Nucleus accumbens (tissue), 56 donors: ENCODE data around the gene SPRYD7.
"Not testable (repeated sequence)": the region's sequence is repeated elsewhere in the genome, so short reads cannot be mapped to it uniquely, and the experiment has no call there.

ENCODE experiments used
- DNase-seq, 56 donors: peaks; one replicate each; lab custom pipeline; 2025; lab: John Stamatoyannopoulos, UW

The SPRYD7 gene

DNA sequence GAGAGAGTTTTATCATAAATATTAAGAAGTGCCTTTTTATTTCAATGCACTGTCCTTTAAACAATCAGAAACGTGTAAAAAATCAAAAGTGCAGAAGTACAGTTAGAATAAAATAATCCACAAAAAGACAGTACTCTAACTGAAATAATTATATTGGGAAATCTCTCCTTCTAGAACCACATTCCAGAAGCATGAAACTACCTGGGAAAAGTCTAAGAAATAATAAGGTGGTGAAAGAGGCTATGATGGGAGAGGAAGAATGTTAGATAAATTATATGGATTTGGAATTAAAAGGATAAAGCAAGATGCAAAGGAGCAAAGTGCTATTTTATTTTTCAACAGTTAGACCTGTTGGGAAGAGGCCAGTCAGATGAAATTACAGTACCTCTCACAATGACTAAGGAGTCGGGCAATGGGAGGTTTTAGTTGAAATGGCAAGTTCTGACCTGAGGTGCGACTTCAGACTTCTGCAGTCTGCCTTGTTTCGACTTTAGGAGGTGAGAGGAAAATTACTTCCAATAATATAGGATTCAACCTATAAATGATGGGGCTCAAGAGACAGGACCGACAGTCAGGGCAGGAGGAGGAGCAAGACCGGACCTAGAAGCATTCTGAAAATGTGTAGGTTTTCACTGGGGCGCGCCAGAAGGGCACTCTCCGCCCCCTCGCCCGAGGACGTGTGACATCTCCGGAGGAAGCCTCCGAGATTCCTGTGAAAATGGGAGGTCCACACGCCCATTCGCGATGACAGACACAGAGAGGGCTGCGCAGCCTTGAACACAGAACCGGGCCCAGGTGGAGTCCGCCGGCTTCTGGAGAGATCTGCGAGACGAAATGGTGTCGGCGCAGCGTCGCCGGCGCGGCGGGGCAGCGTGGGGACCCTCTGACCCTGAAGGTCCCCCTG, 717 bp downstream of the SPRYD7 start:
- peak in 32 of 56 donors; percentile 14 to 73 (median 52) for DNase-seq

DNA sequence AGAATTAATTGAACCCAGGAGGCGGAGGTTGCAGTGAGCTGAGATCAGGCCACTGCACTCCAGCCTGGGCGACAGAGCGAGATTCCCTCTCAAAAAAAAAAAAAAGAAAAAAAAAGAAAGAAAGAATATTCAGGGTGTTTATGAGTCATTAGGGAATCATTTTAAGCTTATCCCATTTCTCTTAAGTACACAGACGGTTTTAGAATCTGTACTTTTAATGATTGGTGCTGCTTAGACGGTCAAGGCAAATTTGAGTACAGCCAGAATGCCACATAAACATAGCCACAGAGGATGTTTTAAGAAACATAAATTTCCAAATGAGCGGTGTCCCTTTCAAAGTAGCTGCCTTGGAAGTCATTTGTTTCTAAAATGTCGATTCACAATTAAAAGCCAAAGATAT, 2.6 kb downstream of the SPRYD7 start:
- no peak for DNase-seq

DNA sequence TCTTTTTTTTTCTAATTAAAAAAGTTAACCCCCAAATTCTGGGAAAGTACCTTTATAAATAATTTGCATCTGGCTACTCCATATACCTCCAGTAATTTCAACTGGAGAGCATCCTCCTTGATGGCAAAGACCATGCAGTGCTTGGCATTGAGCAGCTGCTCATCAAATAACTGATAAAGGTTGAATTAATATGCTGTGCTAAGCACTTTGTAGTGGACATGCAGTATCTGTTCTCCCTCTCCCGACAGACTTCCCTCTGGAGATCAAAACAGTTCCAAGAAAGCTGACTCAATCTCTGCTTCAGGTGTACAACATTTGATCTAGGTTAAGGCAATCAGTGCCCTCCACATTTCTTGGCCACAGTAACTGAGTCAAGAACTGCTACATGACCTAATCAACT, 3.3 kb downstream of the SPRYD7 start:
- DNase-seq = no peak

DNA sequence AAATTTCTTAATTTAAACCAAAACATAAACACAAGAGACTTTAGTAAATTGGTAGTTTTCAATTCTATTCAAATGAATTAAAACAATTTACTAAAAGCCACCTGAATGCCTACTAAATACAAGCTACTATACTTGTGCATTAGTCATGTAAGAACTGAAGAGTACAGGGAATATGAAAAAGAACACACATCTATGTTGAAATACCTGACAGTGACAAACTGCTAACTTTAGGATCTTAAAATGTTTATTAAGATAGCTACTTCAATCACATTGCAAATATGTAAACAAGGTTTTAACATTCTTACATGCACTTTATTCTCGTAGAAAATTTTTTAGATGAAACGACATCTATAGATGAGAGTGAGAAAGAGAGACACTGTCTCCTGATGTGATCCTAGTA, 4.1 kb downstream of the SPRYD7 start:
- DNase-seq = no peak

DNA sequence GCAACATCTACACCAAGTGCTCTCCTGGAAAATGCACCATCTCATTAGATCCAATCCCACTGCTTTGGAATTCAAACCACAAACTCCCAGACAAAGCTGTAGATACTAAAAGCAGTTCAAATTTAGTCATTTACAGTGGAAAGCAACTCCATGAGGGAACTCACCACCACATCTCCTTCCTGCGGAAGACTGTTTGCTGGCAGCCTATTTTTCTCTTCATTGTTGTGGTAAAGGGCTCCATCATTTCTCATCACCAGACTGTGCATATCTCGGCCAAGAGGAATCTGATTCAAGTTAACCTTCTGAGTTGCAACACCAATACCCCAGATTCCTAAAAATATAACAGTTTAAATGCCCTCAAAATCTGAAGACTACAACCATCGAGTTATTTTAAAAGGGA, 8.4 kb downstream of the SPRYD7 start:
- DNase-seq = no peak

DNA sequence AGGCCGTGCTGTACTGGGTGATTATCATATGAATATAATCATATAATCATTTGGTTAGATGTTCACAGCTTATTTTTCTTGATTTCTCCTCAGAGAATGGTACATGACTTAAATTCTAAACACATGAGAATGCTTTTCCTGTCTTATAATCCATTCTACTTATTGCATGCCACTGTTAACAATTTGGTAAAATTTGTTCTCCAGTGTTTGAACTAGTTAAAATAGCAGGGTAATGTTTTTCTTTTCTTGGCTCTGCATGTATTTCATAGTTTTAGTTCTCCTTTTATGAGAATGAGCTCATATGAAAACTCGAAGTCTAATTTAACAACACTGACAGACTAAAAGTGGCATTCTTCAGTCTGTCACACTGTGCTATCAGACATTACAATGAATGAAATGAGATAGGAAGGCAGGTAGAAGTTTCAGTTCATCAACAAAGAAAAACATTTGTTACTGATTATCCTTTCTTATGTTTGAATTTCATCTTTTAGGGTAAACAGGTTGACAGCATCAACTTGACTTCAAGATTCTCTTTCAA, 10.2 kb downstream of the SPRYD7 start:
- DNase-seq = no peak

DNA sequence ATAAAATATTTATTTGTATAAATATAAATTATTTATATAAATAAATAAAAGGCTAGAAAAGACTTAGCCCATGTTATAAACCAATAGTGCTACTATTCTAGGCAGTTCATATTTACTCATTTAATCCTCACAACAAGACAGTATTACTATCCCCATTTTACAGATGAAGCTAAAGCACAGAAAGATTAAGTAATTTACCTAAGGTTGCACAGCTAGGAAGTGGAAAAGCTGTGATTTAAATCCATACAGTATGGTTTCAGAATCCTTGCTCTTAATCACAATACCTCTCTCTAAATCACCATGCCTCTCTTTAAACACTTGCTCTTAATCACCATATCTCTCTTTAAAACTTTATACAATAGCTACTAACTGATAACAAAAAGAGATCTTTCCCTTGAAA, 13.8 kb downstream of the SPRYD7 start:
- no peak for DNase-seq

DNA sequence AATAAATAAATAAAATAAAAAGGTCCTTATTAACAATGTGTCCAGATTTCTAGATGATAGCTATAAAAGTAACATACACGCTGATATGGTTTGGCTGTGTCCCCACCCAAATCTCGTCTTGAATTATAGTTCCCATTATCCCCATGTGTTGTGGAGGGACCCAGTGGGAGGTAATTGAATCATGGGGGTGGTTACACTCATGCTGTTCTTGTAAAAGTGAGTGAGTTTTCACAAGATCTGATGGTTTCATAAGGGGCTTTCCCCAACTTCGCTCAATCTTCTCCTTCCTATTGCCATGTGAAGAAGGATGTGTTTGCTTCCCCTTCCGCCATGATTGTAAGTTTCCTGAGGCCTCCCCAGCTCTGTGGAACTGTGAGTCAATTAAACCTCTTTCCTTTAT, 15.2 kb downstream of the SPRYD7 start:
- not testable (repeated sequence) for DNase-seq

DNA sequence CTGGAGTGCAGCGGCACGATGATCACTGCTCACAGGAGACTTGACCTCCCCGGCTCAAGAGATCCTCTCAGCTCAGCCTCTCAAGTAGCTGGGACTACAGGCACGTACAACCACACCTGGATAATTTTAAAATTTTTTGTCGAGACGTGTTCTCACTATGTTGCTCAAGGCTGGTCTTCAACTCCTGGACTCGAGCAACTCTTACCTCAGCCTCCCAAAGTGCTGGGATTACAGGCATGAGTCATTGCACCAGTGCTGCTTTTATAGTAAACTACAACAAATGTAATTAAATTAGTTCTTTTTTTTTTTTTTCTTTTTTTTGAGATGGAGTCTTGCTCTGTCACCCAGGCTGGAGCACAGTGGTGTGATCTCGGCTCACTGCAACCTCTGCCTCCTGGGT, 18.0 kb downstream of the SPRYD7 start:
- DNase-seq = not testable (repeated sequence)

DNA sequence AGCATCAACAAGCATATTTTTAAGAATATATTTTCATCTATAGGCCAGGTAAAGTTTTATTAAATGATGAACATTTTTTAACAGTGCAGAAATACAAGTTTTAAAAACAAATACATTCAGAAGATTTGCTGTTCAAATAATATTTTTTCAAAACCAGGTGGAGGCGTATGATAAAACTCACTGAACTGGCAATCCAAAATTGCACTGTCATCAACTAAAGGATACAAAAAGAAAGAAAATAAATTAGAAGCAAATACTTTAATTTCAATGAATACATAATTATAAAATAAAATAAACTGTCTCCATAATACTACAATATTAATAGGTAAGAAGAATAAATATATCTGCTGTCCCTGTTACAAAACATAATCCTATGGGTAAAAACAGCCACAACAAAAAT, 21.2 kb downstream of the SPRYD7 start:
- DNase-seq = no peak

DNA sequence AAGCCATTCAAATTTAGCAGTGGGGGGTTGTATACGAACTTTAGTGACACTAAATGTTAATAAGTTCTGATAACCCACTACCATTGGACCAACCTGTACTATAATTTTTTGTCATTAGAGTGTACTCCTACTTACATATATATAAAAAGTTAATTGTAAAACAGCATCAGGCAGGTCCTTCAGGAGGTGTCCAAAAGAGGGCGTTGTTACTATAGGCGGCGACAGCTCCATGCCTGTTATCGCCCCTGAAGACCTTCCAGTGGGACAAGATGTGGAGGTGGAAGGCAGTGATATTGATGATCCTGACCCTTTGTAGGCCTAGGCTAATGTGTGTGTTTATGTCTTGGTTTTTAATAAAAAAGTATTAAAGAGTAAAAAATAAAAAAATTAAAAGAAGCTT, 27.5 kb downstream of the SPRYD7 start:
- DNase-seq = no peak

DNA sequence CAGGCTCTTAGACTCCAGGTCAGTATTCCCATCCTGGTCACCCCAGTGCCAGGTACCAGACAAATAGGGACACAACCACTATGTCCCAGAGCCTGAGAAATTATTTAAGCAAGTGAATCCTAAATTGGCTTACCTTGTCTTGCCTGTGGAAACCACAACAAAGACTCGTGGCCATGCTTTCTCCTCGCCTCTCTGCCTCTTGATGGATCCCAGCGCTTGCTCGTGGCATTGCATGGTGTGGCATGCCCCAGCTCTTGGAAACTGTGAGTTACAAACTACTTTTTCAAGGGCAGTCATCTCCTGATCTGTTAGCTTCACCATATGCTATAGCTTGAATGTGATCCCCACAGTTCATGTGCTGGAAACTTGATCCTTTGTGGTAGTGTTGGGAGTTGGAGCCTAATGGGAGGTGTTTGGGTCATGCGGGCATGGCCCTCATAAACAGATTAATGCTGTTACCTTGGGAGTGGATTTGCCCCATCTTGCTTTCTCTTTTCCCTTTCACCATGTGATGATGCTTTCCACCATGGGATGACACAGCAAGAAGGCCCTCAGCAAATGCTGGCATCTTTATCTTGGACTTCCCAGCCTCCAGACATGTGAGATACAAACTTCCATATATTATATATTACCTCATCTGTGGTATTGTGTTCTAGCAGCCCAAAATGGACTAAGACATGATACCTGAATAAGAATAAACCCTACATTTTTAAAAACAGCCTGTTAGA, 31.2 kb downstream of the SPRYD7 start:
- DNase-seq = no peak

DNA sequence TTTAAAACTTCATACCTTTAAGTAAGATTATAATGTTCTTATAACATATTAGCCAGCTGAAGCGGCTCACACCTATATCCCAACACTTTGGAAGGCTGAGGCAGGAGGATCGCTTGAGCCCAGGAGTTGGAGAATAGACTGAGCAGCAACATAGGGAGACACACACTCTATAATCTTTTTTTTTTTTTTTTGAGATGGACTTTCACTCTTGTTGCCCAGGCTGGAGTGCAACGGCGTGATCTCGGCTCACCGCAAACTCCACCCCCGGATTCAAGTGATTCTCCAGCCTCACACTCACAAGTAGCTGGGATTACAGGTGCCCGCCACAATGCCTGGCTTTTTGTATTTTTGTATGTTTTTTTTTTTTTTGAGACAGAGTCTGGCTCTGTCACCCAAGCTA, 37.3 kb downstream of the SPRYD7 start:
- no peak for DNase-seq

DNA sequence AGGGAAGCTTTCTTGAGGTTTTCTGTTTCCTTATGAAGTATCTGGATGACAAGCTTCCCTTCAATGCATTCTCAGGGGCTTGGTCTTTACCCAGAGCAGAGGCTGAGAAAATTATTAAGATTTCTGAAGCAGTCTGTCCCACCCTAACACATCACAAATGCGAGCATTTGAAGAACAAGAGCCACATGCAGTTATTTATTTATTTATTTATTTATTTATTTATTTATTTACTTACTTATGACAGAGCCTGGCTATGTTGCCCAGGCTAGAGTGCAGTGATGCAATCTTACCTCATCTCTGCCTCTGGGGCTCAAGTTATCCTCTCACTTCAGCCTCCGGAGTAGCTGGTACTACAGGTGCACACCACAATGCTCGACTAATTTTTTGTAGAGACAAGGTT, 38.4 kb downstream of the SPRYD7 start:
- DNase-seq = no peak

DNA sequence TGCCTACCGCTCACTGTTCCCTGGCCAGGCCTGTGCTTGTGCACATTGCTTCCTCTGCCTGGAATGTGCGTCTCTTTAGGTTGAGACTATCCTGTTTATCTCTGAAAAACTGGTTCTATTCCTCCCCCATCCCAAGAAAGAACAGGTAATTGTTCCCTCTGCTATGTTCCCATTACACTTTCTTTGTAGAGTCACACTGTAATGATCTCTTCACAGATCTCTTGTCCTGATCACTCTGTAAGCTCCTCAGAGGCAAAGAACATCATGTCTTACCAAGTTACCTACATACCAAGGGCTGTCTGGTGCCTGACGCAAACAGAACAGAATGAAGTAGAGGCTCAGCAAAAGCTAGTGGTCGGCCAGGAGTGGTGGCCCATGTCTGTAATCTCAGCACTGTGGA, 40.3 kb downstream of the SPRYD7 start:
- DNase-seq = no peak

DNA sequence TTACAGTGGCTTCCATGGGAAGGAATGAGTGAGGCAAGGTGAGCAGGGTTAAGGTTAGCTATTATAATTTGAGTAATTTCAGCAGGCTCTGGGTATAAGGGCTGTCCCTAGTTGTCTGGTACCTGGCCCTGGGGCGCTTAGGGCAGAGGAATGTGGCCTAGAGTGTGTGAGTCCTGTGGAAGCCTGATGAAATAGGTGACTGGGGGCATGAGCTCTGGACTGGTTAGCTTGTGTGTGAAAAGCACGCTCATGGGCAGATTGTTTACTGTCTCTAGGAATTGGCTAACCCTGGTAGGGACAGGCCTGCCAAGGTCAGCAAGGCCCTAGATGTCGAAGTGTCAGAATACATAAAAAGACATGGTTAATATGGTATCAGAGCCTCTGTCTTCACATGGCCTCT, 42.5 kb downstream of the SPRYD7 start:
- DNase-seq = no peak

DNA sequence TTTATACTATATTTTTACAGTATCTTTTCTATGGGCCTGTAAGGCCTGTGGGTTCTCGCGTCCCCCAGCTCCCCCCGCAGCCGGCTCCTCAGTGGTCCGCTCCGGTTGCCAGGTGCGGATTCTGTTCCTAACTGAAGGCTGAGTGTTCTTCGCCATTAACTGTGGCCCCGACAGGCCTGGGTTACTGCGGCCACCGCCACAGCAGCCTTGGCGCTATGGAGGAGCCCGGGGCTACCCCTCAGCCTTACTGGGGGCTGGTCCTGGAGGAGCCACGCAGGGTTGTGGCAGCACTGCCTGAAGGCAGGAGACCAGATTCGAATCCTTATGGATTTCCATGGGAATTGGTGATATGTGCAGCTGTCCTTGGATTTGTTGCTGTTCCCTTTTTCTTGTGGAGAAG, 45.8 kb downstream of the SPRYD7 start:
- DNase-seq = no peak

DNA sequence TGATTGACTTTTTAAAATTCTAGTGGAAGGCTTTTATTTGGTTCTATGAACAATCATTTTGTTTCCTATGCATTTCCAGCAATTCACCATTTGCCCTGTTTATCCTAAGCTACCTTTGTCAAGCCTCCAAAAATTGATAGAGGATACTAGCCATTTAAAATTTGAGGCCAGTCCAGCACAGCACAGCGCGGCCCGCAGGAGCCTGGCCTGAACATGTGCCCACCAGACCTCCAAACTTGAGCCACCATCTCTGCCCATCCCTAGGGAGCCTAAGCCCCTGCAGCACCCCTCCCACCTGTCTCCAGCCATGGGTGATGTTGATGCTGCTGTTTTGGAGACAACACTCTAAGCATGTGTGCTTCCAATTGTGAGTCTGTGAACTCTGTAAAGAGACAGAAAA, 57.5 kb downstream of the SPRYD7 start:
- DNase-seq = no peak

DNA sequence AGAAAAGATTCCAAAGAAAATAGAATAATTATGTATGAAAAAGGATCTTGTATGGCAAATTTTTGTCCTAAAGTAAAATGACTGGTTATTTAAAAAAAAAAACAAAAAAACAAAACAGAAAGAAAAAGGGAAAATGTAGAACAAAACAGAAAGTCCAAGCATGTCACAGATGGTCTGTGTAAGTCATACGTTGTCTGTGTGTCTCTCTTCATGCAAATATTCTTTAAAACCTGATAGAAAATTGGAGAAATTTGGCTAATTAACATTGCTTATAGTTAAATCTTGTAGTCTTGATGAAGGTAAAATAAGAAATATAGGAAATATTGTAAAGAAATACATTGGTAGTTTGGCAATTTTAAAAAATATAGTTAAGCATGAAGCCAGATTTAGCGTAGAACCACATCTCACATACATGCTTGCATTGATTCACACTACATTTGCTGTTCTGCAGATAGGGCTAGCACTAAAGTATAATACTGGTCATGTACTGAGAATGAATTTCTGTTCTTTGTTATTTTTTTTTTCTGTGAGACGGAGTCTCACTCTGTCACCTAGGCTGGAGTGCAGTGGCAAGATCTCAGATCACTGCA, 58.4 kb downstream of the SPRYD7 start:
- DNase-seq = no peak

DNA sequence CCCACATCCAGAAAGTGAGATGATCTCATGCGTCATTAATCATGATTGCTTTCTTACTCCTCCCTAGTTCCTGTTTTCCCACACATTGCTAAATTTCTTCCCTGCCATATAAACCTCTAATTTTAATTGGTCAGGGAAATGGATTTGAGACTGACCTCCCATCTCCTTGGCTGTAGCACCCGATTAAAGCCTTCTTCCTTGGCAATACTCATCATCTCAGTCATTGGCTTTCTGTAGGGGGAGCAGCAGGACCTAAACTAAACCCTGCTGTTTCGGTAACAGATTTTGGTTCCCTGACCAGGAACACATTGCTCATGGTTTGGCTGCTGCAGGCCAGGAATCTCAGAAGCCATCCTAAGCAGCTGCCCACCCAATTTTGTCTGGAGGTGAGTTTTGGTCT, 61.7 kb downstream of the SPRYD7 start:
- no peak for DNase-seq

DNA sequence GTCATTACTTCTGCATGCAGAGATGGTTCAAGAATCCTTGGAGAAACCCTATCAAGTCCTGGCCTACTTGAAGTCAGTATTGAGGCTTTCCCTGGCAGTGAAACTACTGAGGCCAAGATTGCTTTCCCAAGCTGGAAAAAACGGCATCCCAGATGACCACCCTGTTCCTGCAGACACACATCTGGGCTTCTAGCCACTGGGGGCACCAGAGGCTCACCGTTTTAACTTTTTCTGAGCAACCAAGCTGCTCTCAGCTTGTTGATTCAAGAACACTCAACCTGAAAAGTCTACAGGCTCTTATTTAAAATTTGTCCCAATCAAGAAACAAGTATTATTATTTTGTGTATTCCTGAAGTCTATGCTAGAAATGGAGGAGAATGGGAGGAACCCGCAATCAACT, 66.6 kb downstream of the SPRYD7 start:
- no peak for DNase-seq
